ENCODE measurements around the gene NADK2. TPM values are rescaled to one million over a fixed set of nuclear protein-coding genes. Genes with fewer than 3 reads are reported as not detected.
A peak's percentile ranks its signal among the peaks of the same experiment; 100 is the strongest.

The NADK2 gene
- total RNA-seq, 4 donors from 2014 or later = 23.6 to 34.4 (median 27.8) TPM

DNA sequence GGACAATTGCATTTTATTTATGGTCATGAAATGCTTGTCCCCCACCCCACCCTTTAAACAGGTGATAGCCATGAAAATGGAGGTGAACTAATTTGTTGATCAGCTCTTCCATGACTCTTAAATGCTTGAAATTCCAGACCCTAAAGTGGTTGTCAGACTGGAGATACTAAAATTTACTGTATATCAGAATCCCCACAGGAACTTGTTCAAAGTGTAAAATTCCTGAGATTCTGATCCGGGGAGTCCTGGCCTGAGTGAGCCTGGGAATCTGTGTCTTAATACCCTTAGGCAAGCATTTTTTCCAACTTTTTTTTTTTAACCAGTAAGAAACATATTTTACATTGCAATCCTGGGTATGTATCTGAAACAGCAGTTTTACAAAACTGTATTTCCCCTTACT is 85.1 kb downstream of the NADK2 start:
- in situ Hi-C loops (cut with MboI; ENCODE audit: low sequenced_read_pairs in 4 of 4) (loop anchor here in 1 of 4 donors (10.0 kb wide), 1 partner anchor 1232 kb away; the partner anchor contains the start of gene DNAJC21), intact Hi-C loops (cut with DNase I; ENCODE audit: low total_unique reads) (loop anchor here (10.0 kb wide), 2 partner anchors 538 to 1218 kb away; partner anchors contain the start of genes NUP155 and WDR70)
- Histone ChIP-seq H3K36me3 (peaks cover 0 to 9% of the 10 kb centered on the region in 2 donors), H3K9me3 (no peaks in the 10 kb centered on the region), H3K4me1 (peaks cover 17 to 24% of the 10 kb centered on the region in 2 donors), H3K27me3 (no peaks in the 10 kb centered on the region), H3K4me3 (no peak overlapping the region), H3K27ac (peak overlapping the region in 1 of 4 donors; percentile 39)
- no peak for ATAC-seq
- TF ChIP-seq, protein P1, sequence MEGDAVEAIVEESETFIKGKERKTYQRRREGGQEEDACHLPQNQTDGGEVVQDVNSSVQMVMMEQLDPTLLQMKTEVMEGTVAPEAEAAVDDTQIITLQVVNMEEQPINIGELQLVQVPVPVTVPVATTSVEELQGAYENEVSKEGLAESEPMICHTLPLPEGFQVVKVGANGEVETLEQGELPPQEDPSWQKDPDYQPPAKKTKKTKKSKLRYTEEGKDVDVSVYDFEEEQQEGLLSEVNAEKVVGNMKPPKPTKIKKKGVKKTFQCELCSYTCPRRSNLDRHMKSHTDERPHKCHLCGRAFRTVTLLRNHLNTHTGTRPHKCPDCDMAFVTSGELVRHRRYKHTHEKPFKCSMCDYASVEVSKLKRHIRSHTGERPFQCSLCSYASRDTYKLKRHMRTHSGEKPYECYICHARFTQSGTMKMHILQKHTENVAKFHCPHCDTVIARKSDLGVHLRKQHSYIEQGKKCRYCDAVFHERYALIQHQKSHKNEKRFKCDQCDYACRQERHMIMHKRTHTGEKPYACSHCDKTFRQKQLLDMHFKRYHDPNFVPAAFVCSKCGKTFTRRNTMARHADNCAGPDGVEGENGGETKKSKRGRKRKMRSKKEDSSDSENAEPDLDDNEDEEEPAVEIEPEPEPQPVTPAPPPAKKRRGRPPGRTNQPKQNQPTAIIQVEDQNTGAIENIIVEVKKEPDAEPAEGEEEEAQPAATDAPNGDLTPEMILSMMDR (IDR thresholded peaks at IDR 0.05 in 4 of 5, conservative IDR thresholded peaks at IDR 0.05 in 1 of 5) = no peak
- TF ChIP-seq POLR2A (IDR thresholded peaks at IDR 0.05) = no peak
- no peak for DNase-seq

DNA sequence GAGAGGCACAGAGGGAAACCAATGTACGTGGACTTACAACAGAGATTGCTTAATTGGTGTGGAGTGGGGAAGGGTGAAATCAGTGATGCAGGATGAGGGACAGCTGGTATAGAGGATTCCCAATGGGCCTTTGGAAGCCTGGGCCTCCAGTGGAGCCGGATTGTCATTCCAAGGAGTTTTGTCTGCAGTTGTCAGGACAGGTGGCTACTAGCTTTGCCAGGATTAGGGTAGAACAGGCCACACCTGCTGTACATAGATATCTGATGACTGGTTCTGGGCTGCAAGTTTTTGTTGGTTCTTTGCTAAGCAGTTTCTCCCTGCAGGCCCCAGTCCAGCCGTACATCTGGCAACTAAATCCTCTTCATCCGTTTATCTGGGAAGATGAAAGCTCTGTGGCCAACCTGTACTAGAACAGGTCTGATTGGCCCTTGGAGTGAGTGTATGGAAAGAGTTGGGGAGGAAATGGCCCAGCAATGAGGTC is 85.6 kb downstream of the NADK2 start:
- Histone ChIP-seq H3K4me1 (peaks cover 17 to 24% of the 10 kb centered on the region in 2 donors), H3K4me3 (no peak overlapping the region), H3K36me3 (peaks cover 0 to 6% of the 10 kb centered on the region in 2 donors), H3K27ac (peak overlapping the region in 1 of 4 donors; percentile 39), H3K27me3 (no peaks in the 10 kb centered on the region), H3K9me3 (no peaks in the 10 kb centered on the region)
- in situ Hi-C loops (cut with MboI; ENCODE audit: low sequenced_read_pairs in 4 of 4) = loop anchor here in 1 of 4 donors (10.0 kb wide), 1 partner anchor 1231 kb away; the partner anchor contains the start of gene DNAJC21
- no peak for TF ChIP-seq POLR2A (IDR thresholded peaks at IDR 0.05)
- TF ChIP-seq, protein P1 (IDR thresholded peaks at IDR 0.05 in 4 of 5, conservative IDR thresholded peaks at IDR 0.05 in 1 of 5) = no peak
- ATAC-seq (no peak), DNase-seq (peak in 1 of 2 donors; percentile 18)
- intact Hi-C loops (cut with DNase I; ENCODE audit: low total_unique reads) = loop anchor here (10.0 kb wide), 2 partner anchors 539 to 1219 kb away; partner anchors contain the start of genes NUP155 and WDR70

DNA sequence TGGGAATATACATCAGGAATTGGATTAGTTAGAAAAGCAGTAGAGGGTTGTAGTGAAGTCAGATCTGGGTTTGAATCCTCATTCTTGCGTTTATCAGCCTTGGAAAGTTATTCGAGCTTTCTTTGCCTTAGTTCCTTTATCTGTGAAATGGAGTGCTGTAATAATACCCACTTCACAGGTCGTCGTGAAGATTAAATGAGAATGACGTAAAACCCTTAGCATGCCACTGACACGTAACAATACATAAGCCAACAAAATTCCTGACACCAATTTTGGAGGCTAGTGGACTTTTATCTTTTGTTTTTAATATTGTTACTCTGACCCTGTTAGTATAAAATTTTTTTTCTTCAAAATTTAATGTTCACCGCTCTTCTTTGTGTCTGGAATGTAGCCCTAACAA is 86.4 kb downstream of the NADK2 start:
- no peaks in the 10 kb centered on the region for H3K9me3 ChIP-seq
- intact Hi-C loops (cut with DNase I; ENCODE audit: low total_unique reads) (loop anchor here (10.0 kb wide), 2 partner anchors 540 to 1220 kb away; partner anchors contain the start of genes NUP155 and WDR70), in situ Hi-C loops (cut with MboI; ENCODE audit: low sequenced_read_pairs in 4 of 4) (loop anchor here in 1 of 4 donors (10.0 kb wide), 1 partner anchor 1230 kb away; the partner anchor contains the start of gene DNAJC21)
- ATAC-seq (no peak), DNase-seq (no peak)
- peaks cover 0 to 6% of the 10 kb centered on the region in 2 donors for H3K36me3 ChIP-seq
- no peak overlapping the region for H3K4me3 ChIP-seq
- H3K27me3 ChIP-seq = no peaks in the 10 kb centered on the region
- H3K27ac ChIP-seq = peak overlapping the region in 1 of 4 donors; percentile 39
- H3K4me1 ChIP-seq = peaks cover 24 to 31% of the 10 kb centered on the region in 2 donors
- TF ChIP-seq, protein P1 (IDR thresholded peaks at IDR 0.05 in 4 of 5, conservative IDR thresholded peaks at IDR 0.05 in 1 of 5) = no peak
- TF ChIP-seq POLR2A (IDR thresholded peaks at IDR 0.05) = no peak

DNA sequence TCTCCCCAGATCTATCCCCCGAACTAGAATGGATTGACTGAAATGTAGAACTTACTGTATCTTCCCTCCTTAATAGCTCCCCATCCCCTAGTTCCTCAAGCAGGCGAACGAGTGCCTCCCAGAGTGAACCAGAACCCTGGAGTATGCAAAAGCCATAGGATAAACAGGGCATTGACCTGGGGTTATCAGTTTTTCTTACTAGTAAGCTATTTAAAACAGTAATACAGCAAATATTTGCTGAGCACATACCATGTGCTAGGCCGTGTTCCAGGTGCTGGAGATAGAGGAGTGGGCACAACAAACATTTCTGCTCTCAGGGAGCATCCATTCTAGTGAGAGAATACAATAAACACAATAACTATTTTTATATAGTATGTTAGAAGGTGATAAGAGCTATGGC is 88.0 kb downstream of the NADK2 start:
- no peak overlapping the region for H3K27ac ChIP-seq
- DNase-seq (no peak), ATAC-seq (no peak)
- intact Hi-C loops (cut with DNase I; ENCODE audit: low total_unique reads) (loop anchor here (2.0 to 10.0 kb wide), 3 partner anchors 87 to 1221 kb away; partner anchors contain the start of genes NADK2, NUP155 and WDR70), in situ Hi-C loops (cut with MboI; ENCODE audit: low sequenced_read_pairs in 4 of 4) (loop anchor here in 1 of 4 donors (10.0 kb wide), 1 partner anchor 1229 kb away; the partner anchor contains the start of gene DNAJC21)
- H3K4me1 ChIP-seq = peaks cover 32 to 42% of the 10 kb centered on the region in 2 donors
- no peaks in the 10 kb centered on the region for H3K27me3 ChIP-seq
- no peaks in the 10 kb centered on the region for H3K9me3 ChIP-seq
- peaks cover 0 to 6% of the 10 kb centered on the region in 2 donors for H3K36me3 ChIP-seq
- no peak overlapping the region for H3K4me3 ChIP-seq
- TF ChIP-seq, protein P1 (IDR thresholded peaks at IDR 0.05 in 4 of 5, conservative IDR thresholded peaks at IDR 0.05 in 1 of 5) = no peak
- TF ChIP-seq POLR2A (IDR thresholded peaks at IDR 0.05) = no peak

Measured in gastrocnemius medialis (tissue), 4 donors.